HG03432 (cell line): ENCODE results near the gene PKM.
"Not testable (repeated sequence)": the region's sequence is repeated elsewhere in the genome, so short reads cannot be mapped to it uniquely, and the experiment has no call there.

Experiments used
- ATAC-seq: cut with Tn5 transposase; IDR thresholded peaks from one replicate; pipeline ENCODE4 v1.9.1; 2021; ENCODE audit warnings: mild to moderate bottlenecking, moderate library complexity; ENCODE audit not compliant: unreplicated experiment

The PKM gene

DNA sequence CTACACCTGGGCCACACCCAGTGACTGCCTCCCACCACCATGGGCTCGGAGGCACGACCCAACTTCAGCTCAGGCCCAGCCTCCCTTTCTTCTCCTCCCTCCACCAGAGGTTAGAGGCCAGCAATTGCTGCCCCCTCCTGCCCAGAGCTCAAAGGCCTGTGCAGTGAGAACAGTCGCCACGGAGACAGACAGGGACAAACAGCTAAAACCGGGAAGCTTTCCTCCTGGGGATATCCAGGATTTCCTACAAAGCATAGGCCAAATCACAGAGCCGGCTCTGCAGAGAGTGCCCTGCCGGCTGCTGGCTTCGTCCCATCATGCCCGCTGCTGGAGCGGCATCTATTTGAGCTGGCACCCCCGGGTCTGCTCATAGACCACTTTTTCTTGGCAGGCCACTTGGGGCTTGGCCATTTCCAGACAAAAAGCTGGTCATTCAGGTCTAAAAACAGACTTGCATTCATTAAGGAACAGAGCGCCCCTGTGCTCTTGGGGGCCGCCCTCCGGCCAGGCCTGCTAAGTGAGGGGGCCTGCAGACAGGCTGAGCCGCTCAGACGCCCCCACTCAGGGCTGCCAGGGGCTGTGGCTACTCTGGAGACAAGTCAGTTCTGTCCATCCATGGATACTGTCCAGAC lies 50.9 kb downstream of the PKM start:
- no peak for ATAC-seq

DNA sequence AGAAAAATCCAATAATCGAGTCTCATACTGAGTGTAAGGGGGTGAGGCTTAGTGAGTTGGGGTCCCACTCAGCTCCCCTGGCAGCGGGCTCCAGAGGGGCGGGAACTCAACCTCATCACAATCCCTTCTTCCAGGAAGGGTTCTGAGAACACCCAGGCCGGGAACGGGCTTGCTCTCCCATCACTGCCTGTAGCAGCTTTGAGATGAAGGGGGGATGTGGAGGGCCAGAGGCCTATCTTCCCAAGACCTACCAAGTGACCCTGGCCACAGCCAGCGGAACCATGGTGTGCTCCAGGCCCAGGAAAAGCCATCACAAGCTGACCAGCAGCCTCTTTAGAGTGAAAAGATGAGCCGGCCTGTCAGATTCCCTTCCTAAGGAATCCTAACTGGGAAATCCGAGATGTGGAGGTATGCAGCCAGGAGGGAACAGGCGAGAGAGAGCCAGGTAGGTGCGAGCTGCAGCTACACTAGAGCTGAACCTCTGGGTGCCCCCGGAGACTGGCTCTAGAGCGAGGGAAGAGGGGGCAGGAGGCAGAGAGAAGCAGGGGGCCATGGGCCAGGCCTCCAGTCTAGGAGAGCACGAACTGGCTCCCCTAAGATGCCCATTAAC lies 51.9 kb downstream of the PKM start:
- no peak for ATAC-seq

DNA sequence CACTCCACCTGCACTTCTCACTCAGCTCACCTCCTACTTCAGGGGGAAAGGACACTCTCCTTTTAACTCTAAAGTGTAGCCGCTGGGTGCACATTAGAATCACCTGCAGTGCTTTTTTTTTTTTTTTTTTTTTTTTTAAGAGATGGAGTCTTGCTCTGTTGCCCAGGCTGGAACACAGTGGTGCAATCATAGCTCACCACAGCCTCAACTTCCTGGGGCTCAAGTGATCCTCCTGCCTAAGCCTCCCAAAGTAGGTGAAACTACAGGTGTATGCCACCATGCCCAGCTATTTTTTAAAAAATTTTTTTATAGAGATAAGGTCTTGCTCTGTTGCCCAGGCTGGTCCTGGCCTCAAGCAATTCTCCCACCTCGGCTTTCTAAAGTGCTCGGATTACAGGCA lies 54.2 kb downstream of the PKM start:
- ATAC-seq = no peak

- no peak for ATAC-seq
Observed at GRCh38 chr15:72176159-72176558, 54.8 kb downstream of the PKM start.

- no peak for ATAC-seq
Observed at GRCh38 chr15:72175186-72176044, 55.6 kb downstream of the PKM start.

GRCh38 chr15:72174551-72175165 lies 56.3 kb downstream of the PKM start:
- no peak for ATAC-seq

GRCh38 chr15:72173864-72174550 lies 57.0 kb downstream of the PKM start:
- ATAC-seq = no peak

DNA sequence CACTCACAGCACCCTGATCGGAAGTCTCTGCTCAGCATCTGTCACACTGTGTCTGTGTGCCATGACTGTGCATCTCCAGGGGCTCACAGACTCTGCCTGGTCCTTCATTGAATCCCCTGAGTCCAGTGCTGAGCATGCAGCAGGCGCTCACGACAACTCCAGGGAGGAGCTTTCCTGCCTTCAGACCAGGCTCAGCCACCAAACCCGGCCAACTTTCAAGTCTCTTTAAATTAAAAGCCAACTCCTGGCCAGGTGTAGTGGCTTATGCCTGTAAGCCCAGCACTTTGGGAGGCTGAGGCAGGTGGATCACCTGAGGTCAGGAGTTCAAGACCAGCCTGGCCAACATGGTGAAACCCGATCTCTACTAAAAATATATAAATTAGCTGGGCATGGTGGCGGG lies 57.6 kb downstream of the PKM start:
- ATAC-seq = no peak

DNA sequence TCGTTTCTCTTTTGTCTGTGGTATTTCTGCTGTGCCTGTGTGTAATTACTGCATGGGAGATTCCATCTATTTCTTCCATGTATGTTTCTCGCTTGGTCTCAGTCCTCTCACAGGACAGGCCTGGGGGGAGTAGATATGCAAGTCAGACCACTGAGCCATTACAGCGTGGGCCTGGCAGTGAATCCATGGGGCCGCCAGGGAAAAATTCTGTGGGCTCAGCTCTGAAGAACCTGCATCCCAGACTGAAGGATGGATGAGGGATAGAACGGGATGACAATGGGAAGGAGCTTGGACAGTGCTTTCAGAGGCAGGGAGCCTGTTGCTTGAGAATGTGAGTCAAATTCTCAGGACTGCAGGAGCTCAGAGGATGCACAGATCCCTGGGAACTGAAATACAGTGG lies 58.2 kb downstream of the PKM start:
- no peak for ATAC-seq

DNA sequence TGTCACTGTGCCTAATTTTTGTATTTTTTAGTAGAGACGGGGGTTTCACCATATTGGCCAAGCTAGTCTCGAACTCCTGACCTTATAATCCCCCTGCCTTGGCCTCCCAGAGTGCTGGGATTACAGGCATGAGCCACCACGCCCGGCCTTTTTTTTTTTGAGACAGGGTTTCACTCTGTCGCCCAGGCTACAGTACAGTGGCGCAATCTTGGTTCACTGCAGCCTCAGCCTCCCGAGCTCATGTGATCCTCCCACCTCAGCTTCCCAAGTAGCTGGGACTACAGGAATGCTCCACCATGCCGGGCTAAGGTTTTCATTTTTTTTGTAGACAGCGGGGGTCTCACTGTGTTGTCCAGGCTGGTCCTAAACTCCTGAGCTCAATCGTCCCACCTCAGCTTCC lies 59.0 kb downstream of the PKM start:
- ATAC-seq = not testable (repeated sequence)

GRCh38 chr15:72170691-72171090 lies 60.3 kb downstream of the PKM start:
- ATAC-seq = no peak

DNA sequence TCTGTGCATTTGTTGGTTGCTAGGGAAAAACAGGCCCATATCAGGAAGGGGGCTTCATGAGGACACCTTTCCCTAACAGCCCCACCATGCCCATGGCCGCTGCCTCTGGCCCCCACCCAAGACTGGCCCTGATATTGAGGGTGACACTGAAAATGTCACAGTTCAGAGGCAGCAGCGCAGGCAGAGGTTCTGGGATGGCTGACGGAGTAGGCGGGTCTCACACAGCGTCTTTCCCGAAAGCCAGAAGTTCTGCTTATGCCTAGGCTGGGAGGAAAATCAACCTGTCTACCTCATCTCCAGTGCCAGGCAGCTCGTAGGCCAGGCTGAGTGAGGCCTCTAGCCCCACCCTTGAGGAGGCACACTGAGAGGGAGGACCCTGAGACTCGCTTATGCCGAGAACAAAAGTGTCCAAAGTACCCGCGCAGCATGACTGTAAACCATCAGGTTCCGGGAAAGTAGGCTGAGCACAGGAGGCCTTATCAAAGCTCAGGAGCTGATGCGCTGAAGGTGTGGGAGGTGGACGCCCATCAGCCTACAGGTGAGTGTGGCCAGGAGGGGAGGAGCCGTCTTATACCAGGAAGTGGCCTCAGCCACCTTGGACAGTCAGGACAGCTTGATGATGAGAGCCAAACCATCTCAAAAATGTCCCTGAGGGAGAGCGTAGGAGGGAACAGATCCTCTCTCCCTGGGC lies 60.9 kb downstream of the PKM start:
- no peak for ATAC-seq

- ATAC-seq = no peak
Observed at GRCh38 chr15:72169236-72169920, 61.6 kb downstream of the PKM start.

DNA sequence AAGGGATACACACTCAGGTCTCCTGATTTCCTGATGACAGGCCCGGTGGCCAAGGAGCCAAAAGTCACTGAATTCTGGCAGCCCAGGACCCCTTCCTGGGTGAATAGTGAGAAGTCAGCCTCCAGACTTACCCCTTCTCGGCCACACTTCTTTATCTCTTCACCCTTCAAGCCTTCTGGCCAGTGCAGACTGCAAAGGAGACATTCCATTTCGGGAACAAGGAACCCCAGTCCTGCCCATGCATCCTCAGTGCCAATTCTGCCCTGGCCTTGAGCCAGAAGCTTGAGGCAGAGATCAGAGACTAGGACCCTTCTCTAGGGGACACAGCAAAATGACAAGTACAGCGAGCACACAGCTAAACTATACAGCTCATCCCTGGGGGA lies 62.2 kb downstream of the PKM start:
- ATAC-seq = no peak

DNA sequence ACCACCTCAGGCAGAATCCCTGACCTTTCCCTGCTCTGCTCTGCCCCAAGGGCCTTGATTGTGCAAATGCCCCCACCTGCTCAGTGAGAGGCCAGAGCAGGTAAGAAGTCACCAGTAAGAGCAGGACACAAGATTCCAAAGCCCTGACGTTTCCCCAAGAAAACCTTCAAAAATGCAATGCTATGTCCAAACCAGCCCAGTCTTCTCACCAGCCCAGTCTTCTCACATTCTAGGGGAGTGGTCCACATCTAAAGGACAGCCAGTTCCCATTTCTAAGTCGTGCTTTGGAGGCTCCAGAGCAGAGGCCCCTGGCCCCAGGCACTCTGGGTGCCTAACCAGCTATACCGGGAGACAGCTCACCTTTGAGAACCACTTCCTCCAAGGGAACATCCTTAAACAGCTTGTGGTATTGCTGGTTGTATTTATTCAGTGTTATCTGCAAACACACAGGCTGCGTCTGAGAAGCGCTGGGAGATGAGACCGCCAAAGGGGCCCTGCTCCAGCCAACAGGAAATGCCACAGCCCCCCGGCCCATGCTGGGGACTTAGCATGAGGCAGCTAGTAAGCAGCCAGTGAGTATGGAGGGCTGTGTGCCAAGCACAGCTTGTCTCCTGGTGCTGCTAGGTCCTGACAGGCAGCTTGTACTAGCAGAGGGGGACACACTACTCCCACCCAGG lies 62.7 kb downstream of the PKM start:
- no peak for ATAC-seq

- ATAC-seq = no peak
Observed at GRCh38 chr15:72167445-72167844, 63.5 kb downstream of the PKM start.

DNA sequence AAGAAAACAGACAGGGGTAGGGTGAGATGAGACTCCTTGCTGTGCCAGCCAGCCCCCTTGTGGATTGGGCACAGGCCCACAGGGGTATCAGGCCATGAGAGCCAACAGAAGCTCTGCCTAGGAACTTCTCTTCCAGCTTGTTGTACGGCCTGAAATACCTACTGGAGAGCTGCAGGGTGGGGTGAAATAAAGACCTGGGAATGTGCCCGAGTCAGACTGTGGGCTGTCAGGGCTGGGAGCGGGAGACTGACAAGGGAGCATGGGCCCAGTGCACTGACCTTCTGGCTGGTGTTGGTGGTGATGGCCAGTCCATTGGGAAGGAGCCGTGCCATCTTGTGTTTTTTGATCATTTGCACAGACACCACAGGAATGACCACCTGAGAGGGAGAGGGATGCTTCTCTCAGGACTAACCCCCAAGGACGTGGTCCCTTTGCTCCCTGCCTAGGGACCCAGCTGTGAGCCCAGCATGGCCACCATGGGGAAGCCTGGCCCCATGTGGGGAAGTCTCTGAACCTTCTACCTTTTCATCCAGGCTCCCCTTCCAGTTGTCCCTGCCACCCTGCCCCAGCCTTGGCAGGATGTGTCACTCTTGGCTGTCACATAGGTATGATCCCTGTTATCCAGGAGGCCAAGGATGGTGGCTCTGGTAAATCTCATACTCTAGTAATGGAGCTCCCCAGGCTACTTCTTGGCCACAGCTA lies 64.1 kb downstream of the PKM start:
- no peak for ATAC-seq

- no peak for ATAC-seq
Observed at GRCh38 chr15:72163719-72164118, 67.3 kb downstream of the PKM start.

DNA sequence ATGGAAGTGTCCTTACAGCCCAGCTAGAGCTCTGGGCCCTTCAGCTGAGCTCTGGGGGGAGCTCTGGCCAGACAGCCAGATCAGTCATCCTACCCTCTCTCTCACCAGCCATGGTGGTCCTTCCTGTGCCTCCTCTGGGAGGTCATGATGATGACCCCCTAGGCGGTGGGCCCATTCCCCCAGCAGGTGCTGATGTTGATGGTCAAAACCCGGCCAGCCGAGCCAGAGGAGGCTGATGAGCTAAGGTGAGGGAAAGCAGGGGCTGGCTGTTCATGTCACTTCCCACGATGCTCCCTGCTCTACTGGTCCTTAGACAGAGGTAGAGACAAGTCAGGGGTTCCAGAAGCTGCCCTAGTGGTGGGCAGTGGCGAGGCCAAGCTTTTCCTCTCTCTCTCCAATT lies 68.4 kb downstream of the PKM start:
- ATAC-seq = no peak
